Adipose tissue (tissue), 3 donors: ENCODE data around the gene RGPD3. TPM values are rescaled to one million over a fixed set of nuclear protein-coding genes. Genes with fewer than 3 reads are reported as not detected.
"Not testable (repeated sequence)": the region's sequence is repeated elsewhere in the genome, so short reads cannot be mapped to it uniquely, and the experiment has no call there.

Source experiments
- H3K27ac ChIP-seq: one replicate; pipeline ENCODE4 v1.5.1; 2013; ENCODE audit warnings: low read depth, low read length
- WGBS, 3 donors: extraction: QIAGEN DNeasy Blood & Tissue Kit; methylation state at CpG; one replicate each; pipeline ENCODE4 v1.1.7; 2013; 5-methylcytosine and 5-hydroxymethylcytosine counted together
- polyA plus RNA-seq, 3 donors: library from polyadenylated mRNA; stranded (reverse); fragments of 200-250 nt; gene quantifications; one replicate each; pipeline ENCODE4 v1.2.3, GENCODE V29; 2013
- donor health status: healthy with polysubstance abuse.
- donor health status: Bipolar disorder and iron deficiency.
- donor health status: healthy.

Gene RGPD3
- under 1 TPM; 0.10 to 0.15 (median 0.11) TPM for polyA plus RNA-seq

DNA sequence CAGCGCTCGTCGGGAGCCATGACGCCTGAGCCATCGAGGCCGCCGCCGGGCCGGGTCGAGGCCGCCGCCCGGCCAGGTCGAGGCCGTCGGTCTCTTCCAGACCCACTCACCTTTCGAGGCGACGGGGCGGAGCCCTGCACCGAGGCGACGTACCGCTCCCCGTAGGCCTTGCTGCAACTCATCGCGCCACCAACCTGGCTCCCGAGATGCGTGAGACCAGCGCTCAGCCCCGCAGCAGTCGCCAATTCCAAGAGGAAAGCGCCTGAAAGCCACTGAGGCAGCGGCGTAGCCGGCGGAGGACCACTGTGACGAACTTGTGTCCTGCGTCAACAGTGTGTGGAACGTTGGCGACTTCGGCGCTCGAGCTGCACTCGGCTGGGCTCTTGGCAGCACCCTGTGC lies at the start of gene RGPD3:
Gene RGPD3 (minus strand): TSS at position 307 of the 400 bp plus-strand sequence. CDS start 125 bp downstream, at position 182.
- WGBS, 3 donors: 97 to 98% (median 97%) methylated on average over 44 to 45 of the region's 45 CpGs
- H3K27ac ChIP-seq: not testable (repeated sequence)

- 90 to 92% (median 91%) methylated on average over 11 of the region's 11 CpGs for WGBS, 3 donors
- H3K27ac ChIP-seq: no peak overlapping the region
Observed at GRCh38 chr2:106517329-106517728, 49.1 kb upstream of the RGPD3 start.

DNA sequence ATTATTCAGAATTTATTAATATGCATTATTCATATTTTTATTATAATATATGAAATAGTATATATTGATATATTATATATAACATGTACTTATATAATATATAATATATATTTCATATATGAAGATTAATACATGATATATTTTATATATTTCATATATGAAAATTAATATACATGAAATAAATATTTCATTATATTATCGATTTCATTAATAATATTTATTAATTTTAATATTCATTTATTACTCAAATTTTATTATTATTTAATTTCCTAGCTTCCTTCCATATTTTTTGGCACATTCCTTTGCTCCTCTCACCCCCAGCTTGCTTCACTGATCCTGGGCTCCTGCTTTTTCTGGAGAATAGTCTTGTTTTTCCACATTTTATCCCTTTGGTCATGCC lies 48.7 kb upstream of the RGPD3 start:
- H3K27ac ChIP-seq: no peak overlapping the region
- WGBS, 3 donors: 85 to 91% (median 91%) methylated on average over 1 of the region's 1 CpG

- H3K27ac ChIP-seq: no peak overlapping the region
- 72 to 90% (median 79%) methylated on average over 4 of the region's 4 CpGs for WGBS, 3 donors
Observed at GRCh38 chr2:106516436-106516835, 48.2 kb upstream of the RGPD3 start.

GRCh38 chr2:106514827-106515226 lies 46.6 kb upstream of the RGPD3 start:
- WGBS, 3 donors: 66 to 78% (median 75%) methylated on average over 3 of the region's 3 CpGs

DNA sequence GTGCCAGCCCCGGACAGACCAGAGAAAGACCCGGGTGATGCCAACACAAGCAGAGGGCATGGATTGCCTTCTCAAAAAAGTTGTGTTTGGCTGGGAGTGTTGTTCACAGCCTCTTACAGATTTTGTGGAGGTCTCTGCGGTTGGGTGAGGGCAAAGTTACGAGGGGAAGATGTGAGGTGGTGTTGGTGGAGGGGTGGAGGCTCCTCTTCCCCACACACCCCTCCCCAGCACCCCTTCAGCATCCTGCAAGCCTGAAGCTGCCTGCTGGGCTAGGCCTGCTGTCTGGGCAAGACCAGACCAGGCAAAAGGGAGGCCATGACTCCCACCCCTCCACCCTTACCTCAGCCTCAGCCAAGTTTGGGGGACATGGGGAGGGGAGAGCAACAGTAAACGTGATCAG lies 45.2 kb upstream of the RGPD3 start:
- not testable (repeated sequence) for H3K27ac ChIP-seq
- WGBS, 3 donors: 82 to 92% (median 83%) methylated on average over 1 to 3 of the region's 5 CpGs

More at GRCh38 chr2:106514827-106515226, 46.6 kb upstream of the RGPD3 start:
- H3K27ac ChIP-seq: not testable (repeated sequence)

GRCh38 chr2:106511934-106512333 lies 43.7 kb upstream of the RGPD3 start:
- H3K27ac ChIP-seq: not testable (repeated sequence)
- 76 to 81% (median 79%) methylated on average over 7 of the region's 7 CpGs for WGBS, 3 donors

GRCh38 chr2:106511476-106511901 lies 43.3 kb upstream of the RGPD3 start:
- WGBS, 3 donors: 24 to 73% (median 24%) methylated on average over 10 to 11 of the region's 16 CpGs
- not testable (repeated sequence) for H3K27ac ChIP-seq

GRCh38 chr2:106510791-106511190 lies 42.6 kb upstream of the RGPD3 start:
- not testable (repeated sequence) for H3K27ac ChIP-seq
- 57 to 75% (median 69%) methylated on average over 4 of the region's 4 CpGs for WGBS, 3 donors

DNA sequence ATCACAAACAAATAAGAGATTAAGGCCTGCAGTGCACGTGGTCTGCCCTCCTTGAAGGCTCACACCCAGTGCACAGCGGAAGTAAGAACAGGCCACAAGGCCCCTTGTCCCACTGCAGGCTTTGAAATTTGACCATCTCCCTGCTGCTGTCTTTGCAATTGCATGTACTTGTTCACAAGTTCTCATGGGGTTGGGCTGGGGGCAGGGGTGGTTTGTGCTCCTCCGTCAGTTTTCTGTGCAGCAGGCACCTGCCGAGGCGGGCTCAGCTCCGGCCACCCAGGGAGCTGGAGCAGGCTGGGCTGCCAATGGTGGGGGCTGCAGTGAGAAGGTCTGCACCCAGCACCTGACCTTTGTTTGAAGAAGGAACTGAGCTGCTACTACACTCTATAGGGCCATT lies 41.2 kb upstream of the RGPD3 start:
- not testable (repeated sequence) for H3K27ac ChIP-seq
- 87 to 96% (median 95%) methylated on average over 3 to 6 of the region's 6 CpGs for WGBS, 3 donors

DNA sequence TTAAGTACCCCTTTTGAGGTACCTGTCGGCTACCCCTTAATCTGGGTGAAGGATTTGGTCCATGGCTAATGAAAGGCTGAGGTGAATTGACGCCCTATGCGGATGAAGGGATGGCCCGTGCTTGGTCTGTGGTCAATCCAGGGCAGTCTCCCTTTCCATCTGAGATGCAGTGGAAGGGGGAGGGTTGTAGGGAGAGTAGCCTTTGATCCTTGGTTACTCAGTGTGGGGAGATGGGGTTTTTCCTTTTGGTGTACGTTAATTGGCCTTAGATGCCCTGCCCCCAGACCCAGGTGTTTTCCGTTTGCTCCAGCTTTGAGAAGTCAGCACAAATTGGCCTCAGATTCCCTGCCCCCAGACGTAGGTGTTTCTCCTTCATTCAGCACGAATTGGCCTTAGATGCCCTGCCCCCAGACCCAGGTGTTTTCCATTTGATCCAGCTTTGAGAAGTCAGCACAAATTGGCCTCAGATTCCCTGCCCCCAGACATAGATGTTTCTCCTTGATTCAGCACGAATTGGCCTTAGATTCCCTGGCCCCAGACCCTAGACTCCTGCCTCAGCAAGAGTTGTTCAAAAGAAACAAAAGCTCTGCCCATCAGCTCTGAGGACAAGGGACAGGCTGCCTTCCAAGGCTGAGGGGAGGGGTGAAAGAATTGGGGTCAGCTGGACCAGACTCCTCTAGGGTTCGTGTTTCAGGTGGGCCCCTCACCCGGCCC lies 40.6 kb upstream of the RGPD3 start:
- H3K27ac ChIP-seq: not testable (repeated sequence)
- 80 to 89% (median 82%) methylated on average over 6 to 9 of the region's 11 CpGs for WGBS, 3 donors

DNA sequence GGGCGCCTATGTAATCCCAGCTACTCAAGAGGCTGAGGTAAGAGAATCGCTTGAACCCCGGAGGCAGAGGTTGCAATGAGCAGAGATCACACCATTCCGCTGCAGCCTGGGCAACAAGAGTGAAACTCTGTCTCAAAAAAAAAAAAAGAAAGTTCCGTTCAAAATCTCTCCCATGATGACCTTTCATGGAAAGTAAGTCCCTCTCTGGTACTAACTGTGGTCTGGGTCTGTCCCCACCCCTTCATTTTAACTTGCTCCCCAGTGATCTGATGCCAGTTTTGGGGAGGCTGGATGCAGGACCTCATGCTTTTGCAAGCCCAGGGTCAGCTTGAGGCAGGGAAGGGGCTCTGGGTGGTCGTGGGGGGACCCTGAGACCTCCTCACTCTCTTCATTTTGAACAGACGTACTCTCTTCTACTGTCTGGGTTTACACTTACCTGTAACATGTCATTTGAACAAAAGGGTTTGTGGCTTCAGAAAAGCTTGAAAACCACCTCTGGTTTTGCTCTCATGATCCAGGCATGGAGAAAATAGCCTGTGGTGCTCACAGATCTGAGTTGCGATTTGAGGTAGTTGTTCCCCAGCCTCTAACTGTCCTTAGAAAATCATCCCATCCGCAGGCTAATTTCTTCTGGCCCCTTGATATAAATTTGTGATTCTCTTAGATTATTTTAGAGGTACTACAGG lies 37.9 kb upstream of the RGPD3 start:
- not testable (repeated sequence) for H3K27ac ChIP-seq
- WGBS, 3 donors: 79 to 90% (median 85%) methylated on average over 9 of the region's 9 CpGs

DNA sequence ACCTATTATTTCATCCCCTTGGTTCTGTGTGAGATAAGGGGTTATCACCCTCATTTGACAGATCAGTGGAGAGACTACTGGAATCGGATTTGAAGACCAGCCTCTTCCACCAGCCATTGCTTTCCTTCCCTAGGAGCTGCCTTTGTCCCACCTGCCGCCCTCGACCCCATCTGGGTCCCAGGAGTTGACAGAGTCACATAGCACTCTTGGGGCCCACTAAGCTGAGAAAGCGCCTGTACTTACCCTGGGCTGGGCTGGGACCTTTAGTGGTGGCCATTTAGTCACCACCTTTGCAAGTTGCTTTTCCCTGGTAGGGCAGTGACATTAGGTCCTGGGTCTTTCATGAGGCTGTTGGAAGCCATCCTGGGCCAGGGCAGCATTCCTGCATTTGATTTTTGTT lies 36.6 kb upstream of the RGPD3 start:
- 82 to 91% (median 85%) methylated on average over 4 of the region's 4 CpGs for WGBS, 3 donors
- H3K27ac ChIP-seq: not testable (repeated sequence)

GRCh38 chr2:106504192-106504591 lies 36.0 kb upstream of the RGPD3 start:
- WGBS, 3 donors: 74 to 92% (median 91%) methylated on average over 6 to 9 of the region's 11 CpGs

DNA sequence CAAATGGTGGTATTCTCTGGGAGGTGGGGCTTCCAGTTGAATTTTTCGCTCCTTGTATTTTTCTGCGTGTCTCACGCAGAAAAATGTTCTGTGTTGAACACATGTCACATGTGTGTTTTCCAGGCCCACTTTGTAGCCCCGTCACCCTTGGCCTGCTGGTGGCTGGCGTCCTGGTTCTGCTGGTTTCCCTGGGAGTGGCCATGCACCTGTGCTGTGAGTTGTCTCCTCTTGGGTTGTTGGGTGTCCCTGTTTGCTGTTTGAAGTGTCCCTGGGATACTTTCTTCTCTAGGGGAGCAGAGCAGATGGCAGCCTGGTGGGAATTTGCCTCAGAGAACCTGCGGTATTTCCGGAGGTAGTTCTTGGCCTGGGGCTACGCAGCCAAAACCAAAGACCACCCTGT lies 34.1 kb upstream of the RGPD3 start:
- H3K27ac ChIP-seq: not testable (repeated sequence)
- 91 to 93% (median 91%) methylated on average over 6 to 8 of the region's 8 CpGs for WGBS, 3 donors

More at GRCh38 chr2:106504192-106504591, 36.0 kb upstream of the RGPD3 start:
- H3K27ac ChIP-seq: not testable (repeated sequence)

DNA sequence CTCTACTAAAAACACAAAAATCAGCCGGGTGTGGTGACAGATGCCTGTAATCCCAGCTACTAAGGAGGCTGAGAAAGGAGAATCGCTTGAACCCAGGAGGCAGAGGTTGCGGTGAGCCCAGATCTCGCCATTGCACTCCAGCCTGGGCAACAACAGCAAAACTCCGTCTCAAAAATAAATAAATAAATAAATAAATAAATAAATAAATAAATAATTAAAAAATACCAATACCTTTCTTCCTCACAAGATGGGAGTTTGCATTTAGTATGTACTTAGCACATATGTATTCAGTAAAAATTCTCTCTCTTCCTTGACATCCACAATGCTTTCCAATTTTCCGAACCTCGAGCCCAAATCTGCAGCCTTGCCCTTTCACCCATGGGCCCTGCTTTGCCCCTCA lies 32.1 kb upstream of the RGPD3 start:
- H3K27ac ChIP-seq: not testable (repeated sequence)
- WGBS, 3 donors: 86 to 95% (median 92%) methylated on average over 5 to 6 of the region's 7 CpGs

GRCh38 chr2:106498549-106498948 lies 30.3 kb upstream of the RGPD3 start:
- H3K27ac ChIP-seq: not testable (repeated sequence)
- 87 to 94% (median 88%) methylated on average over 1 of the region's 1 CpG for WGBS, 3 donors

- WGBS, 3 donors: 48 to 56% (median 48%) methylated on average over 6 of the region's 6 CpGs
- not testable (repeated sequence) for H3K27ac ChIP-seq
Observed at GRCh38 chr2:106492913-106493312, 24.7 kb upstream of the RGPD3 start.

DNA sequence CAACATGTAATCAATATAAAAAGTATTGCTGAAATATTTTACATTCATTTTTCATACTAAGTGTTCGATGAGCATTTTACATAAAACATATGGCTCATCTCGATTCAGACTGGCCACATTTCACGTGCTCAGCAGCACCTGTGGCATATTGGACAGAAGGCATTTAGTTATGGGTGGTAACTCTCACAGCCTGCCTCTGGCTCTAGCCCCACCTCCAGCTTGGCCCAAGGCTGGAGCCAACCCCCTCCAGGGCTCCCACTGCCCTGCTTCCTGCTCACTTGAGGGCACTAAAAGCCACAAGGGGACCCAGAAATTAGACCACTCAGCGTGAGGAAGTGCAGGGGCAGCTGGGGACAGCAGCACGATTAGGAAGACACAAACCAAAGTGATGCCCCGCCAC lies 24.2 kb upstream of the RGPD3 start:
- WGBS, 3 donors: 64 to 70% (median 70%) methylated on average over 6 of the region's 6 CpGs
- H3K27ac ChIP-seq: not testable (repeated sequence)

DNA sequence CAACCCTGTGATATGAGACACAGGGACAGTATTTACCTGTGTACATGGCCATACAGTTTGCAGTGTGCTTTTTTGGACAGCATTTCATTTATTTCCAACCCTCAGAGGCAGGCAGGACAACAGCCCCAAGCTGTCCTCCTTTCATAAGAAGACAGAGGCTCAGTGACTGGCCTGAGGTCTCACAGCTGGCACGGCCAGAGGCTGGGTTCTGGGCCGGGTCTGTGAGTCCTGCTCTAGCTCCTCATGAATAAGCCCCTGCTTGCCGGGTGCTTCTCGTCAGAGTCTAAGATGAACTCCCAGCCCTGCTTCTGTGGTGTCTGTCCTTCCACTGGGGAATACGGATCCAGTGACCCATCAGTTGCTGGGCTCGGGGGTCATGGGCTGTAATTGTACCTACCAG lies 21.5 kb upstream of the RGPD3 start:
- not testable (repeated sequence) for H3K27ac ChIP-seq

More for the DNA sequence above, 21.5 kb upstream of the RGPD3 start:
- WGBS, 3 donors: 58 to 86% (median 70%) methylated on average over 6 of the region's 6 CpGs
